GM18505 (cell line): ENCODE results near the gene TTC7B.

Experiments used
- ATAC-seq: cut with Tn5 transposase; IDR thresholded peaks from one replicate; pipeline ENCODE4 v1.9.1; 2021; ENCODE audit not compliant: unreplicated experiment
- POLR2A ChIP-seq: IDR thresholded peaks from 4 replicates; pipeline ENCODE4 v1.6.1; 2011; ENCODE audit warnings: borderline replicate concordance; ENCODE audit not compliant: insufficient read depth, insufficient read length; ENCODE audit errors: extremely low read depth

TTC7B gene

GRCh38 chr14:90730206-90730766 is 85.9 kb downstream of the TTC7B start:
- ATAC-seq, result no peak
- TF ChIP-seq POLR2A, result no peak

DNA sequence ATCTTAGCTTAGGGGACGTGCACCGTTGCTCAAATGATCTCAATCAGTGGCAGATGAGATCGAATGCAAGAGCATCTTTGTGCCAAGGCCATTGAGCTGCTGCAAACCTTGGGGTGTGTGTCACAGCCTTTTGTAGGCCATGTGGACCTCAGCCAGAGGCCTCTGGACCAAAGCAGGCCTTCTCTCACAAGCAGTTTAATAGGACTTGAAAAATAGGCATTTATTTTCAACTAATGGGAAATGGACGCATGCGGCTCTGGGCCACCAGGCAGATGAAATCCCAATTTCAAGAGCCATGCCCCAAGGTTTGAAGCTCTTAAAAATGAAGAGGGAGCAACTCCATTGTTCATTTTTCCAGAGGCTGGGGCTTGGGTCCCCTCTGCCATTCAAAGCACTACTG is 87.3 kb downstream of the TTC7B start:
- no peak for TF ChIP-seq POLR2A
- ATAC-seq, result no peak

- ATAC-seq, result no peak
- no peak for TF ChIP-seq POLR2A
These were observed 89.1 kb downstream of the TTC7B start for GRCh38 chr14:90727082-90727481.

DNA sequence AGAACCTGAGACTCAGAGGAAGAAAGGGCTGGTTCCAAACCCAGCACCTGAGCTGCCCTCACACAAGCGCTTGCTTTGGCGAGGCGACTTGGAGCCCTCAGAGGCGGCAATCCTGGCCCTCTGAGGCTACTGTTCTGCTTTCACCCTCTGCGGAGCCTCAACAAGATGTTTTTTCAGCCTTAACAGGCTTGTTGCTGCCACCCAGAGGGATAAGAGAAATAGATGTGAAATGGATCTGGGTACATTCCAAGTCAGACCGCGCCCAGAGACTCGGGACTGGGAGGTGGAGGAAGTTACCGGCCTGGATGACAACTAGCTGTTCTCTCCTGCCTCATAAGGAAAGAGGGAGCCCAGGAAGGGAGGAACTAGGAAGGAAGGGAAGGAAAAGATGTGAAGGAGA is 89.6 kb downstream of the TTC7B start:
- ATAC-seq, result no peak

GRCh38 chr14:90724866-90725265 is 91.4 kb downstream of the TTC7B start:
- ATAC-seq, result no peak

More for the DNA sequence above, 89.6 kb downstream of the TTC7B start:
- TF ChIP-seq POLR2A, result no peak

DNA sequence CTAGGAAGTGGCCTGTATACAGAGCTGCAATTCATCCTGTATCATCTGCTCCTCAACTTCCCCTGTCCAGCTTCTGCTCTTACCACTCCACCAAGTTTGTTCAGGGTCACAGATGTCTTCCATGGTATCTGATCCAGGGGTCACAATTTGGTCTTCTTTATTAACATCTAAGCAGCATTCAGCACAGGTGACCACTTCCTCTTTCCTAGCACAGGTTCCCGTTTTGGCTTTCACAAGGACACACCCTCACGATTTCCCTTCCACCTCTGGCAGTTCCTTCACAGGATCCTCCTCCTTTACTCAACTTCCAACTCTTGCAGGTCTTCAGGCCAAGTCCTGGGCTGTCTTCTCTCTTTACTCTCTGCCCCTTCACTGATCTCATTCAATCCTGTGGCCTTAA is 93.6 kb downstream of the TTC7B start:
- ATAC-seq, result no peak

More at GRCh38 chr14:90724866-90725265, 91.4 kb downstream of the TTC7B start:
- no peak for TF ChIP-seq POLR2A

GRCh38 chr14:90721619-90722305 is 94.5 kb downstream of the TTC7B start:
- ATAC-seq, result no peak
- no peak for TF ChIP-seq POLR2A

More for the DNA sequence above, 93.6 kb downstream of the TTC7B start:
- no peak for TF ChIP-seq POLR2A

DNA sequence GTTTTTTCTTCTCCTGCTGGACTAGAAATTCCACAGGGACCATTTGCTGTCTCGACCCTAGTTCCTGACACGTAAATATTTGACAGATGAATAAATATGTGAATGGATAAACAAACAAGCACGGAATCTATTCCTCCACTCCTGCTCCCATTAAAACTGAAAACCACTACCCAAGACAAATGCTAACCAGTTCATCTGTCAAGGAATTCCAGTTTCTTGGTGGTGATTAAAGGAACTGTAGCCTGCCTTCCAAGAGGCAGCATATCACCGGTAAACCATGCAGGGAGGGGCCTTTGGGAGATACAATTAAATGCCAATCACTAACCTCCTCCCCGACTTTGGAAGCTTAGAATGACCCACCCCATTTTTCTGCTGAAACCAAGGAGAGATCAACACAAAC is 95.4 kb downstream of the TTC7B start:
- no peak for ATAC-seq
- no peak for TF ChIP-seq POLR2A

- TF ChIP-seq POLR2A, result no peak
- ATAC-seq, result no peak
These were observed 95.9 kb downstream of the TTC7B start for GRCh38 chr14:90720336-90720735.

- ATAC-seq, result no peak
- TF ChIP-seq POLR2A, result no peak
These were observed 98.3 kb downstream of the TTC7B start for GRCh38 chr14:90717916-90718315.

GRCh38 chr14:90715993-90716392 is 100.2 kb downstream of the TTC7B start:
- no peak for ATAC-seq
- no peak for TF ChIP-seq POLR2A

GRCh38 chr14:90715495-90715894 is 100.7 kb downstream of the TTC7B start:
- TF ChIP-seq POLR2A, result no peak

GRCh38 chr14:90714811-90715210 is 101.4 kb downstream of the TTC7B start:
- no peak for ATAC-seq
- TF ChIP-seq POLR2A, result no peak

More at GRCh38 chr14:90715495-90715894, 100.7 kb downstream of the TTC7B start:
- ATAC-seq, result no peak

GRCh38 chr14:90704738-90705392 is 111.4 kb downstream of the TTC7B start:
- ATAC-seq, result no peak
- TF ChIP-seq POLR2A, result no peak

DNA sequence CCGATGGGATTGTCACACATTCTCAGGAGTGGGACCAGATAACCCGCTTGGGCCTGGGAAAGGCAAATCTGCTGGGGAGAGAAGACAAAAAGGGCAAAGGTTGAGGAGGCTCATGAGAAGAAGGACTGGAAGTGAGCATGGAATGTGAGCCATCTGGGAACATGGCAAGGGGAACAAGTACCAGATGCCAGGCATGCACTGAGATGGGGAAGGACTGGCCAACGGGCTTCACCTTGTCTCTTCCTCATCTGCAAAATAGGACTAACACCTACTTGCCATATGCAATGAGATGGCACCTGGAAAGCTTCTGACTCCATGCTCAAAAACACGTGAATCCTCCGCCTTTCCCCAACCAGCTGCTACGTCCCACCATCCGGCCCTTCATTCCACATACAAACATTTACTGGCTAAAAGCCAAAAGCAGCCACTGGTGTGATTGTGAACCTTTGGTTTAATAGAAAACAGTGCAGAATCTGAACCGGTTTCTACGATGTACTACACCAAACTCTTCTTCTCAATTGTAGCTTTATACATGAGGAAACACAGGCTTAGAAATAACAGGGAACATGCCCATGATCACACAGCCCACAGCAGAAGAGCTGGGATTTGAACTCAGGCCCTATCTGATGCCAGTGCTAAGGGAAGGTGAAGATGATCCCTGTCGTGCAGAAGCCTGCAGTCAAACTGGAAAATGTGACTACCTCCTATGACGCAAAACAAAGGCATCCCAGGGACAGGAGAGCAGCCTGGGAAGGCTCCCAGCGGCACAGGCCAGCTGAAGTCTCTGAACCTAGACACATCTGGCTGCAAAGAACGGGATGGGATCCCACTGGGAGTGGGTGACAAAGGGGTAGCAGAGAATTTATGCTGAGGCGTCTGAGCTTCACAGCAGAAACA is 112.1 kb downstream of the TTC7B start:
- no peak for TF ChIP-seq POLR2A
- ATAC-seq, result no peak
